T-helper 22 cell (primary cell): ENCODE results near the gene UBE2N.
"Not testable (repeated sequence)": the region's sequence is repeated elsewhere in the genome, so short reads cannot be mapped to it uniquely, and the experiment has no call there.

Source experiments
- DNase-seq: peaks from one replicate; pipeline ENCODE4 v3.0.0-alpha.2; 2020; ENCODE audit warnings: low read depth

Gene UBE2N

DNA sequence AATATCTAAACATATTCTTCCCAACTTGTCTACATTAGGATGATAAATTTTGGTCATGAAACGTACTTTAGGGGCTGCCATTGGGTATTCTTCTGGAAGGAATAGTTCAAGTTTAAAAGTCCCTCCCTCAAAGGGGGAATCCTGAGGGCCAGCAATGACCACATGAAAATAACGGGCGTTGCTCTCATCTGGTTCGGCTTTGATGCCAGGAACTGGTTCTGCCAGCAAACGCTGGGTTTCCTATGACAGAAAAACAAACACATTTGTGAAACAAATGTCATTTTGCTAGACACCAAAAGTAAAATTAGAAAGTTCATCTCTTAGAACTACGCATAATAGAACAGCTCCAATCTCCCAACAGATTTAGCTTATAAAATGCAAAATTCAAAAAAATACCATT lies 30.7 kb downstream of the UBE2N start:
- not testable (repeated sequence) for DNase-seq

- DNase-seq: not testable (repeated sequence)
Measured at GRCh38 chr12:93409343-93410187, 32.2 kb downstream of the UBE2N start.

- no peak for DNase-seq
Measured at GRCh38 chr12:93408813-93409212, 32.9 kb downstream of the UBE2N start.

DNA sequence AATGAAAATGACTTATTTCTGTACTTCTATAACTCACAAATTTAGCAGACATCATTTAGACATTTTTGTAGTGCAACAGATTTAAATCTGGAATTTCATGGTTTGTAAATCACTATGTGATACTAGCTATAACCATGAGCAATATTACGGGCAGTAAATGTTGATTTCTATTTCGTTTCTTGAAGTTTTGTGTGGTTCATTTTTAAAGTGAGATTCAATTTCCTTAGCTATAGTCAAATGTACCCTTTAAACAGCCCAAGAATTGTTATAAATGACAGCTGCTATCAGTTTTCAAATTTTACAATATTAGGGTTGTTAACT lies 33.8 kb downstream of the UBE2N start:
- no peak for DNase-seq

- DNase-seq: no peak
Measured at GRCh38 chr12:93407054-93407962, 34.4 kb downstream of the UBE2N start.

DNA sequence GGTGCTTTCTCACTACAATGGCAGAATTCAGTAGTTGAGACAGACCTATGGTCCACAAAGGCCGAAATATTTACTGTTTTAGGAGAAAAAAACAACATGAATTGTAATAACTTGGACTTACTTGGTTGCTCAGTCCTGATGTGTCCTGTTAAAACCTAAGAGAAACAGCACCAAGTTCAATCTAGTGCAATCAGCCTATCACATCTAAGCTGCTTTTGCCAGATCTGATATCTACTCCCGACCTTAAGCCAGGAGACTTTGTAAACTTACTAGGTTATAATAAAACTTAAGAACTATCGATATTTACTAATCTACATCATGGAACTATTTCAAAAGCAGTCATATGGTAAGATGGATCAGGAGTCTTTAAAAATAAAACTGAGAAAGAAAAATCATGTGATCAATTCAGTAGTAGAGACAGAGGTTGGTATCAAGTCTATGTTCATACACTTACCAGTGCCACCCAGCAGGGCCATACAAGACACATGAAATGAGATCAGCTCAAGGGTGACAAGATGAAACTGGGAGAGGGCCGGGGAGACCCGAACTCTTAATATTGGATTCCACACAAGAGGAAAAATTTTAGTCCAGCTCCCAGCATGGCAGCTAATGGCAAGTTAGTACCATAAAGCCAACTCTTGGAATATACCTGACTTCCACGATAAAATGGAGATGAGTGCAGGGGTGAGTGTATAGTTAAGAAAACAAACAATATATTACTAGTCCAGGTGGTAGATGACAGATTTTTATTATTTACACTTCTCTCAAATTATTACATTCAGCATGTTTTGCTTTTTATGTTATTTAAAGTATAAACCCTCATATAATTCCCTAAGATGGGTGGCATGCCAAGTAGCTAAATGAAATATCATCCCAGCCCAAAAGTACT lies 36.5 kb downstream of the UBE2N start:
- no peak for DNase-seq

- no peak for DNase-seq
Measured at GRCh38 chr12:93403988-93404803, 37.6 kb downstream of the UBE2N start.

DNA sequence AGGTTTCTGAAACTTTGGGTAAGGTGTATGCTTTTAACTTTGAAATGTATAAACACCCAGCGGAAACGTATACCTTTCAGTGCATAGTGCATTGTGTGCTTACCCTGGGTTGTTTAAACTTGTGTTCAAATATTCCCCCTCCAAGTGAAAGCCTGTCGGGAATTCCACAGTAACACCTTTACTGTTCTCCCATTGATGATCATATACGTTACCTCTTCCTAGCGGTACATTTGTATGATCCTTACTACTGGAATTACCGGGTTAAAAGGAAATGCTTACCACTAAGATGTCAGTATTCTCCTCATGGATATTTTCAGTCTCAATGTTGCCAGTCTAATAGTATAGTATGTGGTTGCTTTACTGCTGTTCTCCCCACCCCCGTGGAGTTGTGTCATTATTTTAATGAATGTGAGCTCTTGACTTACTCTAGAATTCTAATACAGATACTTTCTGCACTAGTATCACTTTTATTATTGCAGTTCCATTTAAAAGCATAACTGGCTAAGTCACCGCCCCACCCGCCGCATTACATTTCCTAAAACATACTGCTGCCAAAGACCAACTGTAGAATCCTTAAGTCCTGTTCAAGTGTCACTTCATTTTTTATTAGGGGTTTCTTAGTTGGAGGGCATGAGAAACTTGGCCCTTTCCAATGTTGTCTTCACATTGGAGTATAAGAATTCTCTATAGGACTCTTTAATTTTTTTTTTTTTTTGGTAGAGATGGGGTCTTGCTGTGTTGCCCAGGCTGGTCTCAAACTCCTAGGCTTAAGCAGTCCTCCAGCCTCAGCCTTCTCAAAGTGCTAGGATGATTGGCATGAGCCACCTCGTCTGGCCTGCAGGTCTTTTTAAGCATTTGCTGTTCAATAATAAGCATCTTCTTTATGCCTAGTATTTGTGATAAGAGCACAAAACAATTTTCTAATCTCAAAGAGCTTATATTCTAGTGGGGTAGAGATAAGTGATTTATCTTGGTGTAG lies 39.1 kb downstream of the UBE2N start:
- DNase-seq: no peak

- DNase-seq: not testable (repeated sequence)
Measured at GRCh38 chr12:93399183-93399863, 42.4 kb downstream of the UBE2N start.

GRCh38 chr12:93397412-93397811 lies 44.3 kb downstream of the UBE2N start:
- no peak for DNase-seq

DNA sequence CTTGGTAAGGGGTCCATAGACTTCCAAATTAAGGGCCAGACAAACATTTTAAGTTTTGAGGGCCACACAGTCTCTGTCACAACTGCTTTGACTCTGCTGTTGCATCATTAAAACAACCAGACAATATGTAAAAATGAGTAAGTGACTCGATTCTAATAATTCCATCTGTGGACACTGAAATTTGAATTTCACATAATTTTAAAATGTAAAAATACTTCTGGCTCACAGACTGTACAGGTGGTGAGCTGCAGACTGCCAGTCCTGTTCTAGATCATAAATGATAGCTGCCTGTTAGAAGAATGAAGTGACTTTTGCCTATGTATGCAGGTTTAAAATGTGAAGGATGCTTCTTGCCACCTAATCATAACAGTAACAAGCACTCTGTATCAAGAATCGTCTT lies 48.3 kb downstream of the UBE2N start:
- DNase-seq: no peak

- no peak for DNase-seq
Measured at GRCh38 chr12:93390549-93391297, 51.0 kb downstream of the UBE2N start.

DNA sequence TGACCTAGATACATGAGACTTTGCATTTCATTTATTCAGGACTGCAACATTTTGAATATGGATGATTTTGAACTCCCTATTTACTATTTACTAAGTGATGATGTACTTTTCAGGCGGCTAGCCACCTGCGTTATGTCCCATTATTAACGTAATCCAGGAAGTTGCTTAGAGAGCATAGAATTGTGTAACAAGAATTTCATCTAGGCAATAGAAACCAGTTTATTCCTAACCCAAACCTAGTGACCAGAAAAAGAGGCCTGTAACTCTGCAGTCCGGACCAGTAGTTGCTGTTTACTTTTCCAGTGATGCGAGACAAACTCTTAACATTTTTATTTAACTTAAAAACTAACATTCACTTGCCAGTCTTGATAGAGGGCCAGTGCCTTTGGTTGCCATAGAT lies 51.7 kb downstream of the UBE2N start:
- DNase-seq: no peak

DNA sequence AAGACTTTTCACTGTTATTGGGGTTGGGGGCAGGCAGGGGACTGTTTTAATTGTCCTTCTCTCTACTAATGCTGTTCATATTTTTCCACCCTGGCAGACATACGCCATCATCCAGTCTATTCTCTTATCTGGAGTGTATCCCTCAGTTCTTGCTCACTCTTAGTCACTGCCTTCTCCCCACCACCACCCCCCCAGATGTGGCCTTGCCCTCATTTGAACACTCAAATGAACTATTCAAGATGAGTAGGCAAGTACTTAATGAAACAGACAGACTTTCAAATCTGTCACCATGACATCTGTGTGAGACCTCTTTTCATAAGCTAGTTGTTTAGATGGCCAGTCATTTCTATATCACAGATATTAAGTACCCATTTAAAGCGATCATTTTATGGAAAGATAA lies 54.0 kb downstream of the UBE2N start:
- no peak for DNase-seq

GRCh38 chr12:93381976-93382437 lies 59.7 kb downstream of the UBE2N start:
- DNase-seq: not testable (repeated sequence)

- no peak for DNase-seq
Measured at GRCh38 chr12:93381161-93381975, 60.4 kb downstream of the UBE2N start.

GRCh38 chr12:93380480-93381121 lies 61.1 kb downstream of the UBE2N start:
- DNase-seq: no peak
